Bone marrow (tissue), 2 donors: Measurements from ENCODE around the gene ATCAY.
"Not testable (repeated sequence)": the region's sequence is repeated elsewhere in the genome, so short reads cannot be mapped to it uniquely, and the experiment has no call there.

Experiments
- DNase-seq, 2 donors: peaks; one replicate each; lab custom pipeline; 2025; lab: John Stamatoyannopoulos, UW

The ATCAY gene

GRCh38 chr19:3902317-3902973, 22.0 kb downstream of the ATCAY start:
- DNase-seq, result no peak

GRCh38 chr19:3904233-3904632, 23.7 kb downstream of the ATCAY start:
- no peak for DNase-seq

GRCh38 chr19:3907626-3908265, 27.3 kb downstream of the ATCAY start:
- DNase-seq, result no peak

GRCh38 chr19:3908266-3909054, 28.0 kb downstream of the ATCAY start:
- DNase-seq, result no peak

- DNase-seq, result no peak
These were observed 29.6 kb downstream of the ATCAY start for GRCh38 chr19:3910105-3910504.

GRCh38 chr19:3914199-3914598, 33.7 kb downstream of the ATCAY start:
- no peak for DNase-seq

GRCh38 chr19:3916033-3916432, 35.5 kb downstream of the ATCAY start:
- DNase-seq, result no peak

- DNase-seq, result no peak
These were observed 39.3 kb downstream of the ATCAY start for GRCh38 chr19:3919793-3920192.

- no peak for DNase-seq
These were observed 42.7 kb downstream of the ATCAY start for GRCh38 chr19:3923096-3923758.

GRCh38 chr19:3923912-3924311, 43.4 kb downstream of the ATCAY start:
- no peak for DNase-seq

GRCh38 chr19:3931041-3931440, 50.6 kb downstream of the ATCAY start:
- DNase-seq, result no peak

GRCh38 chr19:3932931-3933810, 52.7 kb downstream of the ATCAY start, which contains the start of gene NMRK2:
NMRK2 (plus strand) TSS chr19:3933069; CDS start chr19:3933672, 603 bp downstream.
- no peak for DNase-seq

- DNase-seq, result no peak
These were observed 56.3 kb downstream of the ATCAY start for GRCh38 chr19:3936506-3937442.

- not testable (repeated sequence) for DNase-seq
These were observed 57.9 kb downstream of the ATCAY start for GRCh38 chr19:3938300-3938950.

GRCh38 chr19:3942790-3943409, 62.4 kb downstream of the ATCAY start:
- DNase-seq, result no peak

- DNase-seq, result peak in 1 of 2 donors; percentile 16
These were observed 63.7 kb downstream of the ATCAY start for GRCh38 chr19:3944018-3944721.

- DNase-seq, result no peak
These were observed 65.4 kb downstream of the ATCAY start for GRCh38 chr19:3945838-3946237.

- not testable (repeated sequence) for DNase-seq
These were observed 66.9 kb downstream of the ATCAY start for GRCh38 chr19:3947316-3947933.
